Heart left ventricle (tissue), 16 donors: ENCODE measurements around the gene OR6C3. TPM values are rescaled to one million over a fixed set of nuclear protein-coding genes. Genes with fewer than 3 reads are reported as not detected.

Experiments used
- ATAC-seq, 4 donors: fragments of 200-7000 bp; cut with Tn5 transposase; one replicate each; pipeline ENCODE4 v1.9.1; 2020 to 2022; ENCODE audit warnings: moderate library complexity in 4 of 4, mild to moderate bottlenecking in 3 of 4, moderate number of reproducible peaks in 1 of 4
- DNase-seq, 5 donors: peaks; one replicate each; pipeline ENCODE4 v3.0.0-alpha.2; 2020
- H3K27ac ChIP-seq, 12 donors: fragments of 200-600 bp; sonication (generic) in 4 of 12; one replicate each; pipeline versions ENCODE4 v1.5.0 to v1.8.0; 2016 to 2022; ENCODE audit warnings: mild to moderate bottlenecking in 2 of 12
- H3K27me3 ChIP-seq, 9 donors: fragments of 200-600 bp; sonication (generic) in 2 of 9; one replicate each; pipeline versions ENCODE4 v1.5.1 to v1.8.0; 2016 to 2022; ENCODE audit warnings: mild to moderate bottlenecking in 3 of 9
- H3K36me3 ChIP-seq, 9 donors: fragments of 200-600 bp; sonication (generic) in 2 of 9; one replicate each; pipeline versions ENCODE4 v1.5.0 to v1.8.0; 2018 to 2022; ENCODE audit warnings: mild to moderate bottlenecking in 2 of 9
- H3K4me1 ChIP-seq, 12 donors: fragments of 200-600 bp; sonication (generic) in 4 of 12; one replicate each; pipeline versions ENCODE4 v1.5.0 to v1.8.0; 2016 to 2022; ENCODE audit warnings: mild to moderate bottlenecking in 3 of 12
- H3K4me3 ChIP-seq, 12 donors: fragments of 200-600 bp; sonication (generic) in 4 of 12; one replicate each; pipeline versions ENCODE4 v1.5.0 to v1.8.0; 2017 to 2022; ENCODE audit warnings: mild to moderate bottlenecking in 9 of 12, moderate library complexity in 4 of 12
- H3K9me3 ChIP-seq, 12 donors: fragments of 200-600 bp; sonication (generic) in 4 of 12; one replicate each; pipeline versions ENCODE4 v1.5.0 to v1.8.0; 2016 to 2022; ENCODE audit warnings: mild to moderate bottlenecking in 1 of 12
- CTCF ChIP-seq, 12 donors: fragments of 200-600 bp; sonication (generic) in 4 of 12; IDR thresholded peaks; one replicate each; pipeline versions ENCODE4 v1.5.0 to v1.8.0; 2018 to 2022; ENCODE audit warnings: antibody characterized with exemption in 12 of 12, mild to moderate bottlenecking in 5 of 12
- POLR2A ChIP-seq, 2 donors: fragments of 450-650 bp; IDR thresholded peaks; one replicate each; pipeline ENCODE4 v1.6.1; 2017; ENCODE audit warnings: antibody characterized with exemption in 2 of 2, mild to moderate bottlenecking in 2 of 2, moderate library complexity in 2 of 2
- WGBS, 4 donors: extraction: QIAGEN DNeasy Blood & Tissue Kit in 2 of 4; methylation state at CpG; one replicate each; pipeline versions ENCODE4 v1.1.5 to v1.1.7; 2013 to 2018; 5-methylcytosine and 5-hydroxymethylcytosine counted together
- intact Hi-C, 10 donors: fragments of 100-400 bp; cut with DNase I; formaldehyde crosslinking; loops; one replicate each; pipeline versions ENCODE4 v1.11.1 to v1.14.2; 2022
- long read RNA-seq, 3 donors: library from polyadenylated mRNA; unstranded; transcript quantifications; one replicate each; pipeline ENCODE4 v2.0.0, GENCODE V29; 2020 to 2021
- polyA plus RNA-seq, 2 donors: library from polyadenylated mRNA; stranded (reverse); fragments of 200-250 nt; gene quantifications; one replicate each; pipeline ENCODE4 v1.2.3, GENCODE V29; 2013
- total RNA-seq, 9 donors: library from RNA; depleted of rRNA in 2 of 9; stranded (reverse); fragments of >200 nt in 2 of 9; fragmentation: NEBNext Ultra II Directional in 3 of 9; extraction: Animal tissue kit (Norgen Biotek cat#: 25700) in 3 of 9; gene quantifications; one replicate each; pipeline versions ENCODE4 v1.1.0 to v1.2.4, GENCODE V29; 2016 to 2023
- donor health status: ischemic (EF 13 %, LVEDD 7.1; RV severe dilation, severe dysfunction).
- donor health status: healthy with polysubstance abuse.
- donor health status: DM: no; HTN: yes; CAD: no.
- donor health status: DM: no; HTN: no; CAD: no.
- donor health status: ischemic (EF 25% LVEDD 6.9; RV normal size, moderate dysfunction).
- donor health status: ischemic (EF 25% LVEDD 5.7; RV mildly dilated, moderate dysfunction).
- donor health status: healthy.
- donor health status: DM: yes; HTN: yes; CAD: no.
- donor health status: ischemic (EF 35%, LVEDD 5.7; RV mildly dilated, moderate dysfunction).
- donor health status: nonischemic (EF 11% LVEDD 7.7; RV severe dilation, severe dysfunction).
- donor health status: DM: yes; HTN: yes; CAD: no.
- donor health status: PGD.
- donor health status: ischemic (EF 29% LVEDD 5.4; RV normal size, mild dysfunction).
- donor health status: nonischemic (EF 23%, LVEDD 6.1; RV moderate dilation, normal function).

Gene OR6C3
- total RNA-seq (not detected), polyA plus RNA-seq (not detected)
- long read RNA-seq, donor 1 = 0 reads
- long read RNA-seq, donor 2 = 0 reads
- long read RNA-seq, donor 3 = 0 reads

GRCh38 chr12:55330446-55330845 lies at the start of gene OR6C3:
Gene OR6C3 (plus strand): TSS chr12:55330746. CDS start chr12:55331701, 955 bp downstream.
- H3K4me3 ChIP-seq = no peak within 1 kb of the TSS
- H3K27ac ChIP-seq = no peak within 1 kb of the TSS
- 90 to 95% (median 94%) methylated on average over 1 of the region's 1 CpG for WGBS, 4 donors
- TF ChIP-seq POLR2A (IDR thresholded peaks at IDR 0.05) (no peak), CTCF (IDR thresholded peaks at IDR 0.05) (no peak)
- DNase-seq (no peak), ATAC-seq (no peak)
- H3K27me3 ChIP-seq = no peaks in the 10 kb centered on the region
- no peaks in the 10 kb centered on the region for H3K4me1 ChIP-seq
- intact Hi-C loops = no loop called here
- H3K9me3 ChIP-seq = no peaks in the 10 kb centered on the region
- no peaks in the 10 kb centered on the region for H3K36me3 ChIP-seq

- 52 to 63% (median 58%) methylated on average over 2 of the region's 2 CpGs for WGBS, 4 donors
- Histone ChIP-seq H3K4me3 (no peak overlapping the region), H3K9me3 (peaks cover 0 to 6% (median 0%) of the 10 kb centered on the region in 12 donors), H3K27me3 (peaks cover 0 to 3% (median 0%) of the 10 kb centered on the region in 9 donors), H3K27ac (no peak overlapping the region), H3K4me1 (no peaks in the 10 kb centered on the region), H3K36me3 (no peaks in the 10 kb centered on the region)
- intact Hi-C loops = no loop called here
- TF ChIP-seq CTCF (IDR thresholded peaks at IDR 0.05) (no peak), POLR2A (IDR thresholded peaks at IDR 0.05) (no peak)
- no peak for ATAC-seq
- no peak for DNase-seq
Observed at GRCh38 chr12:55280991-55281390, 49.6 kb upstream of the OR6C3 start.

- no peak overlapping the region for H3K27ac ChIP-seq
- 41 to 51% (median 42%) methylated on average over 2 of the region's 2 CpGs for WGBS, 4 donors
- no peaks in the 10 kb centered on the region for H3K4me1 ChIP-seq
- TF ChIP-seq POLR2A (IDR thresholded peaks at IDR 0.05) (no peak), CTCF (IDR thresholded peaks at IDR 0.05) (no peak)
- no peaks in the 10 kb centered on the region for H3K36me3 ChIP-seq
- ATAC-seq (no peak), DNase-seq (no peak)
- H3K9me3 ChIP-seq = no peaks in the 10 kb centered on the region
- intact Hi-C loops = no loop called here
- peaks cover 0 to 2% (median 0%) of the 10 kb centered on the region in 9 donors for H3K27me3 ChIP-seq
- no peak overlapping the region for H3K4me3 ChIP-seq
Observed at GRCh38 chr12:55289999-55290398, 40.5 kb upstream of the OR6C3 start.

GRCh38 chr12:55296469-55296868 lies 34.1 kb upstream of the OR6C3 start, which contains the start of gene OR6C6:
Gene OR6C6 (minus strand): TSS chr12:55296569. CDS start chr12:55295232, 1,337 bp downstream.
- TF ChIP-seq CTCF (IDR thresholded peaks at IDR 0.05) (no peak), POLR2A (IDR thresholded peaks at IDR 0.05) (no peak)
- 69 to 78% (median 74%) methylated on average over 2 of the region's 2 CpGs for WGBS, 4 donors
- intact Hi-C loops = no loop called here

More at GRCh38 chr12:55296469-55296868, 34.1 kb upstream of the OR6C3 start, which contains the start of gene OR6C6:
- Histone ChIP-seq H3K4me1 (no peaks in the 10 kb centered on the region), H3K4me3 (no peak within 1 kb of the TSS), H3K36me3 (no peaks in the 10 kb centered on the region), H3K27me3 (no peaks in the 10 kb centered on the region), H3K9me3 (peaks cover 0 to 12% (median 0%) of the 10 kb centered on the region in 12 donors), H3K27ac (no peak within 1 kb of the TSS)
- ATAC-seq (no peak), DNase-seq (no peak)
